DMS 273 treated with DMSO at 0.1 percent for 48 hours (cell line): Measurements from ENCODE around the gene STX12.
"Not testable (repeated sequence)": the region's sequence is repeated elsewhere in the genome, so short reads cannot be mapped to it uniquely, and the experiment has no call there.

ENCODE experiments used
- DNase-seq: peaks from one replicate; lab custom pipeline; 2025; lab: John Stamatoyannopoulos, UW

Gene STX12

GRCh38 chr1:27868932-27869718 is 96.1 kb downstream of the STX12 start:
- DNase-seq = no peak

- no peak for DNase-seq
Measured at GRCh38 chr1:27869719-27870085, 96.7 kb downstream of the STX12 start.

GRCh38 chr1:27871076-27871475 is 98.1 kb downstream of the STX12 start:
- DNase-seq = not testable (repeated sequence)

GRCh38 chr1:27872059-27872801 is 99.2 kb downstream of the STX12 start, which contains the start of gene THEMIS2:
Gene THEMIS2 (plus strand): TSS chr1:27872544. CDS start chr1:27872572, 28 bp downstream.
- DNase-seq = no peak

- DNase-seq = peak; percentile 18
Measured at GRCh38 chr1:27872802-27873551, 100.0 kb downstream of the STX12 start.

GRCh38 chr1:27873671-27874384 is 100.8 kb downstream of the STX12 start:
- no peak for DNase-seq
